ENCODE results near the gene RHEBL1.

Gene RHEBL1

GRCh38 chr12:49030119-49030518 lies 39.7 kb downstream of the RHEBL1 start:
- no peak overlapping the region for H2AFZ ChIP-seq (ENCODE audit: low read length)
- no peaks in the 10 kb centered on the region for H3F3A ChIP-seq (ENCODE audit: insufficient read depth, low read length)
- no peak overlapping the region for H3K4me2 ChIP-seq (ENCODE audit: low read depth, low read length)
- no peaks in the 10 kb centered on the region for H3K4me1 ChIP-seq (ENCODE audit: low read length)
- no peaks in the 10 kb centered on the region for H3K27me3 ChIP-seq (replicated peaks; ENCODE audit: insufficient read depth, low read length)
- H3K9me2 ChIP-seq (replicated peaks; ENCODE audit: insufficient read depth, low read length) = no peaks in the 10 kb centered on the region
- no peak overlapping the region for H3K9ac ChIP-seq (ENCODE audit: low read length)
- H3K36me3 ChIP-seq (replicated peaks; ENCODE audit: insufficient read depth, low read length) = no peaks in the 10 kb centered on the region; the same call in 1 of the 2 replicates
- no peak overlapping the region for H3K4me3 ChIP-seq (ENCODE audit: low read length)
- DNase-seq = no peak
- H3K27ac ChIP-seq (ENCODE audit: low read length) = no peak overlapping the region
- TF ChIP-seq EZH2 (optimal IDR thresholded peaks at IDR 0.05; ENCODE audit: low read depth, low read length) (no peak), EZH2phosphoT487 (IDR thresholded peaks at IDR 0.05; ENCODE audit: low read length) (no peak), CTCF (IDR thresholded peaks at IDR 0.05; ENCODE audit: low read length) (no peak)
- no peaks in the 10 kb centered on the region for H3K79me2 ChIP-seq (ENCODE audit: low read length)
- H3K9me3 ChIP-seq (replicated peaks; ENCODE audit: insufficient read depth, low read length) = no peaks in the 10 kb centered on the region
- H4K20me1 ChIP-seq (ENCODE audit: insufficient read depth, low read length) = no peaks in the 10 kb centered on the region

- no peaks in the 10 kb centered on the region for H3K4me1 ChIP-seq (ENCODE audit: low read length)
- H3F3A ChIP-seq (ENCODE audit: insufficient read depth, low read length) = no peaks in the 10 kb centered on the region
- no peaks in the 10 kb centered on the region for H3K79me2 ChIP-seq (ENCODE audit: low read length)
- no peak overlapping the region for H3K4me3 ChIP-seq (ENCODE audit: low read length)
- H4K20me1 ChIP-seq (ENCODE audit: insufficient read depth, low read length) = no peaks in the 10 kb centered on the region
- no peak for TF ChIP-seq EZH2phosphoT487 (IDR thresholded peaks at IDR 0.05; ENCODE audit: low read length)
- TF ChIP-seq EZH2 (optimal IDR thresholded peaks at IDR 0.05; ENCODE audit: low read depth, low read length) = no peak
- TF ChIP-seq CTCF (IDR thresholded peaks at IDR 0.05; ENCODE audit: low read length) = no peak
- no peak overlapping the region for H3K4me2 ChIP-seq (ENCODE audit: low read depth, low read length)
- no peak overlapping the region for H3K9ac ChIP-seq (ENCODE audit: low read length)
- no peaks in the 10 kb centered on the region for H3K27me3 ChIP-seq (replicated peaks; ENCODE audit: insufficient read depth, low read length)
- H3K9me3 ChIP-seq (replicated peaks; ENCODE audit: insufficient read depth, low read length) = no peaks in the 10 kb centered on the region
- no peaks in the 10 kb centered on the region; the same call in 1 of the 2 replicates for H3K36me3 ChIP-seq (replicated peaks; ENCODE audit: insufficient read depth, low read length)
- no peak overlapping the region for H2AFZ ChIP-seq (ENCODE audit: low read length)
- DNase-seq = no peak
- no peak overlapping the region for H3K27ac ChIP-seq (ENCODE audit: low read length)
- no peaks in the 10 kb centered on the region for H3K9me2 ChIP-seq (replicated peaks; ENCODE audit: insufficient read depth, low read length)
These were observed 41.0 kb downstream of the RHEBL1 start for GRCh38 chr12:49028666-49029275.

- Histone ChIP-seq H3K36me3 (replicated peaks; ENCODE audit: insufficient read depth, low read length) (no peaks in the 10 kb centered on the region; the same call in 1 of the 2 replicates), H3K27ac (ENCODE audit: low read length) (no peak overlapping the region)
- TF ChIP-seq CTCF (IDR thresholded peaks at IDR 0.05; ENCODE audit: low read length) = no peak
- no peak for TF ChIP-seq EZH2 (optimal IDR thresholded peaks at IDR 0.05; ENCODE audit: low read depth, low read length)
- TF ChIP-seq EZH2phosphoT487 (IDR thresholded peaks at IDR 0.05; ENCODE audit: low read length) = no peak
These were observed 41.8 kb downstream of the RHEBL1 start for GRCh38 chr12:49027846-49028555.

More at GRCh38 chr12:49027846-49028555, 41.8 kb downstream of the RHEBL1 start:
- Histone ChIP-seq H4K20me1 (ENCODE audit: insufficient read depth, low read length) (no peaks in the 10 kb centered on the region), H3K9me3 (replicated peaks; ENCODE audit: insufficient read depth, low read length) (no peaks in the 10 kb centered on the region), H3K4me2 (ENCODE audit: low read depth, low read length) (no peak overlapping the region), H3K9me2 (replicated peaks; ENCODE audit: insufficient read depth, low read length) (no peaks in the 10 kb centered on the region), H3K9ac (ENCODE audit: low read length) (no peak overlapping the region), H3K4me3 (ENCODE audit: low read length) (no peak overlapping the region), H3K27me3 (replicated peaks; ENCODE audit: insufficient read depth, low read length) (no peaks in the 10 kb centered on the region), H2AFZ (ENCODE audit: low read length) (no peak overlapping the region), H3K79me2 (ENCODE audit: low read length) (no peaks in the 10 kb centered on the region), H3K4me1 (ENCODE audit: low read length) (no peaks in the 10 kb centered on the region), H3F3A (ENCODE audit: insufficient read depth, low read length) (no peaks in the 10 kb centered on the region)
- no peak for DNase-seq
